Prostate gland (tissue), 2 donors: ENCODE data around the gene ELOVL2. TPM values are rescaled to one million over a fixed set of nuclear protein-coding genes. Genes with fewer than 3 reads are reported as not detected.

ENCODE experiments used
- DNase-seq: peaks from one replicate; pipeline ENCODE4 v3.0.0-alpha.2; 2019; ENCODE audit warnings: low spot score
- H3K27ac ChIP-seq, 2 donors: fragments of 200-600 bp; sonication (generic); 2 replicates each; pipeline ENCODE4 v1.5.1; 2017 to 2019
- H3K27me3 ChIP-seq: fragments of 200-600 bp; sonication (generic); replicated peaks from 2 replicates; pipeline ENCODE4 v1.5.1; 2019; ENCODE audit not compliant: insufficient read depth
- H3K36me3 ChIP-seq, 2 donors: fragments of 200-600 bp; sonication (generic); 1 replicate in 1 of 2; 2 replicates in 1 of 2; pipeline versions ENCODE4 v1.5.1 to v1.8.1; 2017 to 2019
- H3K4me1 ChIP-seq: fragments of 200-600 bp; sonication (generic); replicated peaks from 2 replicates; pipeline ENCODE4 v1.5.1; 2019
- H3K4me3 ChIP-seq, 2 donors: fragments of 200-600 bp; sonication (generic); 2 replicates each; pipeline ENCODE4 v1.5.1; 2017 to 2019
- H3K9me3 ChIP-seq: fragments of 200-600 bp; sonication (generic); 2 replicates; pipeline ENCODE4 v1.5.1; 2017
- CTCF ChIP-seq, 4 experiments: fragments of 200-600 bp in 2 of 4; fragments of 450-650 bp in 2 of 4; sonication (generic) in 2 of 4; IDR thresholded peaks; 1 replicate in 3 of 4; 2 replicates in 1 of 4; pipeline ENCODE4 v1.5.1; 2016 to 2019; ENCODE audit warnings: antibody characterized with exemption in 4 of 4, mild to moderate bottlenecking in 2 of 4, moderate library complexity in 2 of 4
- POLR2A ChIP-seq: fragments of 450-650 bp; IDR thresholded peaks from one replicate; pipeline ENCODE4 v1.6.1; 2016; ENCODE audit warnings: antibody characterized with exemption, mild to moderate bottlenecking
- POLR2AphosphoS5 ChIP-seq: sonication (generic); formaldehyde crosslinking; IDR thresholded peaks from one replicate; pipeline ENCODE4 v1.6.1; 2017; ENCODE audit warnings: antibody characterized with exemption
- WGBS: methylation state at CpG from one replicate; pipeline ENCODE4 v1.1.5; 2018; 5-methylcytosine and 5-hydroxymethylcytosine counted together
- intact Hi-C: fragments of 100-400 bp; cut with DNase I; formaldehyde crosslinking; loops from one replicate; pipeline ENCODE4 v1.14.2; 2022
- total RNA-seq, 2 donors: library from RNA; depleted of rRNA; stranded (reverse); fragments of >200 nt; gene quantifications; one replicate each; pipeline ENCODE4 v1.1.0, GENCODE V29; 2016

ELOVL2 gene
- total RNA-seq, 2 donors from 2014 or later, result 15.5 to 17.9 TPM

- DNase-seq, result peak; percentile 35
- Histone ChIP-seq H3K27me3 (no peaks in the 10 kb centered on the region), H3K4me3 (no peak overlapping the region), H3K9me3 (no peaks in the 10 kb centered on the region), H3K27ac (peak overlapping the region in 1 of 2 donors; percentile 38), H3K4me1 (no peaks in the 10 kb centered on the region), H3K36me3 (no peaks in the 10 kb centered on the region)
- TF ChIP-seq POLR2A (no peak), POLR2AphosphoS5 (peak; percentile 79), CTCF (IDR thresholded peaks at IDR 0.05) (no peak)
- WGBS, result 34% methylated on average over 1 of the region's 1 CpG
- intact Hi-C loops, result no loop called here
Observed at GRCh38 chr6:10933126-10933525, 111.0 kb downstream of the ELOVL2 start.

Other genes with a start within 250 kb of the ELOVL2 start
- gene MAK, start 205.8 kb downstream of the ELOVL2 start, total RNA-seq, result 1 to 10 TPM in 1 of 2 donors, under 1 TPM in 1; 0.09 to 1.8 TPM
- gene GCM2, start 162.3 kb downstream of the ELOVL2 start, total RNA-seq, result not detected
- gene SYCP2L, start 157.3 kb downstream of the ELOVL2 start, total RNA-seq, result 1 to 10 TPM in 1 of 2 donors, under 1 TPM in 1; 0.46 to 3.7 TPM
- gene SMIM13, start 49.5 kb upstream of the ELOVL2 start, total RNA-seq, result 1 to 10 TPM; 4.4 to 7.2 TPM
- gene ERVFRD-1, start 67.4 kb upstream of the ELOVL2 start, total RNA-seq, result not detected
- 10 to 100 TPM; 51.1 to 72.1 TPM for gene NEDD9, start 188.4 kb upstream of the ELOVL2 start, total RNA-seq